Measurements from ENCODE around the gene CCER1. TPM values are rescaled to one million over a fixed set of nuclear protein-coding genes. Genes with fewer than 3 reads are reported as not detected.

Gene CCER1
- total and polyA plus RNA-seq, 9 of the 15 experiments (the other 6 are each of a cell fraction or from before 2014, with no cell fraction given) = not detected

DNA sequence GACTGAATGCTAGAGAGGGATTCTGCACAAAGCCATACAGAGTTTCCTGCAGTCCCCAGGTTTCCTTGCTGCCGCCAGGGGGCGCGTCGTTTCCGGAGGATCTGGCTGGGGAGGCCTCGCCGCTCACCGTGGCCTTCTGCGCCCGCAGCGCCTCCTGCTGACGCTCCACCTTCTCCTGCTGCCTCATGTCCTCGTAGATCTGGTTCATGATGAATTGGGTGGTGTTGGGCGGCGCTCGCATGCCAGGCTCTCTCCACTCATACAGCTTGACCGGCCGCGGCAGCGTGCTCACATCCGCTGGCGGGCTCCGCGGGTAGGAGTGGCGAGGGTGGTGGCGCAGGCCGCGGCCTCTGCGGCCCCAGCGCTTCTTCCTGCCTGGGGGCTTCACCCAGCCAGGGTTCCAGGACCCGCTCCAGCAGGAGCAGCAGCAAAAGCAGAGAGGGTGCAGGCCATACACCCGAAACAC, 987 bp downstream of the CCER1 start:
- ATAC-seq (peak; percentile 99), DNase-seq (ENCODE audit: extremely low read depth in 1 of 4, low spot score in 3 of 4) (peak; percentile 49 to 72 (median 54)), FAIRE-seq (no peak)
- Histone ChIP-seq H3K9me3 (replicated peaks; ENCODE audit: control insufficient read depth, insufficient read depth, low read depth, low read length) (no peaks in the 10 kb centered on the region), H3K9ac (ENCODE audit: insufficient read depth in 1 of 2, low read depth in 2 of 2, low read length in 2 of 2) (no peak overlapping the region), H4K20me1 (replicated peaks; ENCODE audit: control insufficient read depth, insufficient read depth, low read length) (no peaks in the 10 kb centered on the region), H3K4me3 (no peak overlapping the region), H3K79me2 (ENCODE audit: control insufficient read depth, insufficient read depth, low read length) (no peaks in the 10 kb centered on the region), H2AFZ (ENCODE audit: low read depth, low read length) (peak overlapping the region; percentile 38; the same call in 1 of the 2 replicates), H3K4me2 (ENCODE audit: insufficient read depth, low read length) (no peak overlapping the region), H3K4me1 (replicated peaks in 1 of 2; ENCODE audit: control insufficient read depth in 2 of 2, insufficient read depth in 2 of 2, low read length in 2 of 2) (peaks cover 0 to 10% of the 10 kb centered on the region in 2 experiments; a peak in 1 of 5 replicates), H3K36me3 (ENCODE audit: control insufficient read depth, insufficient read depth, low read length) (no peaks in the 10 kb centered on the region), H3K27me3 (ENCODE audit: control insufficient read depth in 2 of 2, insufficient read depth in 2 of 2, low read length in 2 of 2) (no peaks in the 10 kb centered on the region), H3K9me1 (ENCODE audit: control insufficient read depth, insufficient read depth, low read length) (no peaks in the 10 kb centered on the region), H3K27ac (ENCODE audit: extremely low read depth, low read depth, low read length) (no peak overlapping the region)
- CTCF ChIA-PET (ENCODE audit: low intra/inter-chr PET ratio) = no interaction called here
- intact Hi-C loops (cut with micrococcal nuclease) = no loop called here
- 31% methylated on average over 20 of the region's 32 CpGs for WGBS (ENCODE audit: insufficient coverage, low coverage, missing lambda C conversion rate)
- POLR2A ChIA-PET = no interaction called here
- no TSS peak for BruUV-seq (replicated peaks)
- in situ Hi-C loops (cut with MboI) = loop anchor here (25.0 kb wide), 2 partner anchors 1683 to 1942 kb away; no protein-coding TSS in a partner anchor
- TF ChIP-seq ZNF121 (CRISPR knock-in tag; conservative IDR thresholded peaks at IDR 0.05) = peak; percentile 42; the same call in 1 of the 2 replicates
- TF ChIP-seq, protein P1, sequence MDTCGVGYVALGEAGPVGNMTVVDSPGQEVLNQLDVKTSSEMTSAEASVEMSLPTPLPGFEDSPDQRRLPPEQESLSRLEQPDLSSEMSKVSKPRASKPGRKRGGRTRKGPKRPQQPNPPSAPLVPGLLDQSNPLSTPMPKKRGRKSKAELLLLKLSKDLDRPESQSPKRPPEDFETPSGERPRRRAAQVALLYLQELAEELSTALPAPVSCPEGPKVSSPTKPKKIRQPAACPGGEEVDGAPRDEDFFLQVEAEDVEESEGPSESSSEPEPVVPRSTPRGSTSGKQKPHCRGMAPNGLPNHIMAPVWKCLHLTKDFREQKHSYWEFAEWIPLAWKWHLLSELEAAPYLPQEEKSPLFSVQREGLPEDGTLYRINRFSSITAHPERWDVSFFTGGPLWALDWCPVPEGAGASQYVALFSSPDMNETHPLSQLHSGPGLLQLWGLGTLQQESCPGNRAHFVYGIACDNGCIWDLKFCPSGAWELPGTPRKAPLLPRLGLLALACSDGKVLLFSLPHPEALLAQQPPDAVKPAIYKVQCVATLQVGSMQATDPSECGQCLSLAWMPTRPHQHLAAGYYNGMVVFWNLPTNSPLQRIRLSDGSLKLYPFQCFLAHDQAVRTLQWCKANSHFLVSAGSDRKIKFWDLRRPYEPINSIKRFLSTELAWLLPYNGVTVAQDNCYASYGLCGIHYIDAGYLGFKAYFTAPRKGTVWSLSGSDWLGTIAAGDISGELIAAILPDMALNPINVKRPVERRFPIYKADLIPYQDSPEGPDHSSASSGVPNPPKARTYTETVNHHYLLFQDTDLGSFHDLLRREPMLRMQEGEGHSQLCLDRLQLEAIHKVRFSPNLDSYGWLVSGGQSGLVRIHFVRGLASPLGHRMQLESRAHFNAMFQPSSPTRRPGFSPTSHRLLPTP (IDR thresholded peaks at IDR 0.05; ENCODE audit: borderline replicate concordance, extremely low read depth, insufficient read length) = no peak
- TF ChIP-seq, protein P2, sequence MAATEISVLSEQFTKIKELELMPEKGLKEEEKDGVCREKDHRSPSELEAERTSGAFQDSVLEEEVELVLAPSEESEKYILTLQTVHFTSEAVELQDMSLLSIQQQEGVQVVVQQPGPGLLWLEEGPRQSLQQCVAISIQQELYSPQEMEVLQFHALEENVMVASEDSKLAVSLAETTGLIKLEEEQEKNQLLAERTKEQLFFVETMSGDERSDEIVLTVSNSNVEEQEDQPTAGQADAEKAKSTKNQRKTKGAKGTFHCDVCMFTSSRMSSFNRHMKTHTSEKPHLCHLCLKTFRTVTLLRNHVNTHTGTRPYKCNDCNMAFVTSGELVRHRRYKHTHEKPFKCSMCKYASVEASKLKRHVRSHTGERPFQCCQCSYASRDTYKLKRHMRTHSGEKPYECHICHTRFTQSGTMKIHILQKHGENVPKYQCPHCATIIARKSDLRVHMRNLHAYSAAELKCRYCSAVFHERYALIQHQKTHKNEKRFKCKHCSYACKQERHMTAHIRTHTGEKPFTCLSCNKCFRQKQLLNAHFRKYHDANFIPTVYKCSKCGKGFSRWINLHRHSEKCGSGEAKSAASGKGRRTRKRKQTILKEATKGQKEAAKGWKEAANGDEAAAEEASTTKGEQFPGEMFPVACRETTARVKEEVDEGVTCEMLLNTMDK (IDR thresholded peaks at IDR 0.05; ENCODE audit: borderline replicate concordance, insufficient read depth, low read depth, low read length, poor library complexity, severe bottlenecking) = peak; percentile 42
- TF ChIP-seq SMC3 (conservative IDR thresholded peaks at IDR 0.05; ENCODE audit: insufficient read depth, low read depth, low read length) = 0 out of 2 replicates have a peak, but pooled peaks have one; percentile 15
- no peak for TF ChIP-seq ZNF696 (CRISPR knock-in tag; conservative IDR thresholded peaks at IDR 0.05)
- peak in 1 of 2 experiments; percentile 48; a peak in 1 of 4 replicates for TF ChIP-seq MAZ (CRISPR knock-in tag; conservative IDR thresholded peaks at IDR 0.05 in 1 of 2, IDR thresholded peaks at IDR 0.05 in 1 of 2)
- TF ChIP-seq TARDBP (IDR thresholded peaks at IDR 0.05) = no peak
- TF ChIP-seq ZNF184 (CRISPR knock-in tag; IDR thresholded peaks at IDR 0.05) = no peak

Data from K562 (cell line).